K562 (cell line): Measurements from ENCODE around the gene CDKN1C. TPM values are rescaled to one million over a fixed set of nuclear protein-coding genes. Genes with fewer than 3 reads are reported as not detected.
A peak's percentile ranks its signal among the peaks of the same experiment; 100 is the strongest.

Experiments used
- BCL6 ChIP-seq: fragments of 250-450 bp; sonication (Bioruptor Pico); IDR thresholded peaks from 2 replicates; pipeline ENCODE4 v1.4.0; 2020
- BMI1 ChIP-seq: fragments of 150-350 bp; IDR thresholded peaks from 2 replicates; pipeline ENCODE4 v1.6.1; 2014; ENCODE audit warnings: low read length
- CCNT2 ChIP-seq: IDR thresholded peaks from 2 replicates; pipeline ENCODE4 v1.6.1; 2011; ENCODE audit warnings: borderline replicate concordance, low read depth, mild to moderate bottlenecking, moderate library complexity, mixed read lengths, low read length; ENCODE audit not compliant: insufficient read length; ENCODE audit errors: extremely low read depth
- DMBX1 ChIP-seq: fragments of 250-450 bp; sonication (Bioruptor Pico); IDR thresholded peaks from 2 replicates; pipeline ENCODE4 v1.8.0; 2022; ENCODE audit warnings: inconsistent platforms, mild to moderate bottlenecking, moderate library complexity, borderline replicate concordance
- FOXJ3 ChIP-seq: sonication (generic); formaldehyde crosslinking; IDR thresholded peaks from 2 replicates; pipeline ENCODE4 v1.4.0; 2020; ENCODE audit warnings: mild to moderate bottlenecking, missing genetic modification reagents
- ILF3 ChIP-seq: fragments of 450-650 bp; IDR thresholded peaks from 2 replicates; pipeline ENCODE4 v1.6.1; 2018; ENCODE audit warnings: antibody characterized with exemption, mild to moderate bottlenecking, moderate library complexity, borderline replicate concordance
- MAZ ChIP-seq, 2 experiments: fragments of 450-650 bp in 1 of 2; sonication (generic) in 1 of 2; formaldehyde crosslinking; IDR thresholded peaks in 1 of 2; conservative IDR thresholded peaks in 1 of 2; 2 replicates each; pipeline versions ENCODE4 v1.4.0 to v1.5.0; 2020; ENCODE audit warnings: mild to moderate bottlenecking in 1 of 2, missing genetic modification reagents in 1 of 2
- NR2C2 ChIP-seq, 2 experiments: fragments of 200-800 bp in 1 of 2; sonication (Bioruptor generic) in 1 of 2; sonication (generic) in 1 of 2; formaldehyde crosslinking in 1 of 2; IDR thresholded peaks; 2 replicates each; pipeline versions ENCODE4 v1.6.1 to v1.8.0; 2016 to 2022; ENCODE audit warnings: mild to moderate bottlenecking in 1 of 2, missing compliant biosample characterization in 1 of 2, missing genetic modification characterization in 1 of 2, missing genetic modification reagents in 1 of 2
- POLR2H ChIP-seq: IDR thresholded peaks from 2 replicates; pipeline ENCODE4 v1.6.1; 2016; ENCODE audit warnings: missing genetic modification characterization, low read depth, mild to moderate bottlenecking, control low read depth, missing compliant biosample characterization, moderate library complexity
- SAP30 ChIP-seq: fragments of 200-600 bp; sonication (generic); IDR thresholded peaks from 2 replicates; pipeline ENCODE4 v1.6.1; 2012; ENCODE audit warnings: borderline replicate concordance, low read depth, mild to moderate bottlenecking, moderate library complexity, low read length, control low read depth, inconsistent platforms; ENCODE audit not compliant: insufficient read depth, poor library complexity, severe bottlenecking
- SIX5 ChIP-seq, 2 experiments: IDR thresholded peaks; 2 replicates each; pipeline ENCODE4 v1.6.1; 2011; ENCODE audit warnings: low read length in 2 of 2, borderline replicate concordance in 1 of 2, low read depth in 1 of 2, mild to moderate bottlenecking in 1 of 2, moderate library complexity in 1 of 2; ENCODE audit not compliant: insufficient read depth in 1 of 2
- ZC3H4 ChIP-seq: sonication (generic); formaldehyde crosslinking; IDR thresholded peaks from 2 replicates; pipeline ENCODE4 v1.9.0; 2021; ENCODE audit warnings: missing genetic modification reagents, borderline replicate concordance
- ZNF12 ChIP-seq: sonication (generic); formaldehyde crosslinking; IDR thresholded peaks from 2 replicates; pipeline ENCODE4 v1.4.0; 2020; ENCODE audit warnings: mild to moderate bottlenecking, missing genetic modification reagents
- polyA plus RNA-seq, 8 experiments: library from polyadenylated mRNA; depleted of rRNA in 4 of 8; stranded (reverse) in 5 of 8; unstranded in 3 of 8; fragments of >200 nt; fragmentation: Nextera tagmentation in 2 of 8; fragmentation: Illumina TruSeq in 1 of 8; extraction: Ambion mirVana in 2 of 8; extraction: Trizol in 1 of 8; gene quantifications; 2 replicates each; pipeline versions ENCODE4 v1.2.1 to v1.2.3, GENCODE V29; 2011 to 2014; ENCODE audit warnings: inconsistent platforms in 1 of 8, missing spikeins in 1 of 8
- total RNA-seq, 7 experiments: library from RNA; depleted of rRNA in 6 of 7; stranded (reverse); fragments of >200 nt in 6 of 7; fragmentation: Illumina TruSeq in 2 of 7; extraction: Trizol in 2 of 7; gene quantifications; 2 replicates each; pipeline versions ENCODE4 v1.2.1 to v1.2.3, GENCODE V29; 2011 to 2021; ENCODE audit warnings: low replicate concordance in 1 of 7
- TF ChIP-seq, protein P1 (sequence below): sonication (generic); formaldehyde crosslinking; IDR thresholded peaks from 2 replicates; pipeline ENCODE4 v1.8.1; 2023; ENCODE audit warnings: mild to moderate bottlenecking, missing genetic modification reagents, moderate library complexity
- TF ChIP-seq, protein P2 (sequence below): sonication (generic); formaldehyde crosslinking; IDR thresholded peaks from 2 replicates; pipeline ENCODE4 v1.8.1; 2023; ENCODE audit warnings: mild to moderate bottlenecking, missing genetic modification reagents
- TF ChIP-seq, protein P3 (sequence below): fragments of 250-450 bp; sonication (Bioruptor Pico); IDR thresholded peaks from 2 replicates; pipeline ENCODE4 v1.4.0; 2020

Gene CDKN1C
- total and polyA plus RNA-seq, 9 of the 15 experiments (the other 6 are each of a cell fraction or from before 2014, with no cell fraction given): 2.8 to 21.1 (median 9.3) TPM

DNA sequence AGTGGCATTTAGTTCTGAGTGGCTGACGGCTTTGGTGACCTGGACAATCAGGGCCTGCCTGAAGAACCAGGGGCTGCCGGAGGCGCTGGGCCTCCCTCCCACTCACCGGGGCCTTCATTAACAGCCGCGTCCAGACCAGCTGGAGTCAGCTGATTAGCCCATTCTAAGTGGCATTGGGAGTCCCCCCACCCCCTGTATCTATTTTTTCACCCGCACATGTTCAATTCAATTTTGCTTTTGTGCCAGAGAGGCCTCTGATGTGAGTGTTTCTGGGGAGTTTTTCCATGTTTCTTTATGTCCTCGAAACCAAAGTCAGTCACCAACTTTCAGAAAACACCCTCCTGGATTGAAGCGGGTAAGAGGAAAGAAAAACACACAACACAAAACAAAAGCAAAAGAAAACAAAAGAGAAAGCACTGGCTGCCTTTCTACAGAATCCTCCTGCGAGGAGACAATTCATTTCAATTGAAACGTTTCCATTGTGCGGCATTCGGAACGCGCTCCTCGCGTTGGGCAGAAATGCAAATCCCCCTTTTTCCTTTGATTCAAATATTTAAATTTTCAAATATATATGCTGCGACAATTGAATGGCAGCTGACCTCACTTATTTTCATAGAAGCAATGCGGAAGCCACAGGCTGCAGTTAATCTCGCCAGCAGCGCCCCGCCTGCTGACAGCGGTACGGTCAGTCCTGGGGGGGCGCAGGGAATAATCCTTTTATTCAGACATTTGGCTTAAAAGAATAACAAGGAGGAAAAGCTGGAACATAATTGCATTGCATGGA lies 17.7 kb downstream of the CDKN1C start (continued):
- TF ChIP-seq ILF3 (no peak), NR2C2 (CRISPR knock-in tag; IDR thresholded peaks at IDR 0.05) (no peak), NR2C2 (tag; IDR thresholded peaks at IDR 0.05) (no peak), CCNT2 (no peak), BCL6 (CRISPR knock-in tag) (no peak), SIX5 (IDR thresholded peaks at IDR 0.05; ENCODE audit: borderline replicate concordance in 1 of 2, insufficient read depth in 1 of 2, low read depth in 1 of 2, low read length in 2 of 2) (no peak), BMI1 (no peak), ZC3H4 (CRISPR knock-in tag) (no peak), MAZ (CRISPR knock-in tag; conservative IDR thresholded peaks at IDR 0.05 in 1 of 2, IDR thresholded peaks at IDR 0.05 in 1 of 2) (no peak; a peak in 1 of 4 replicates), FOXJ3 (CRISPR knock-in tag) (no peak), DMBX1 (CRISPR knock-in tag) (peak; percentile 32; the same call in 1 of the 2 replicates), SAP30 (no peak), POLR2H (no peak), ZNF12 (no peak)
- TF ChIP-seq, protein P1, sequence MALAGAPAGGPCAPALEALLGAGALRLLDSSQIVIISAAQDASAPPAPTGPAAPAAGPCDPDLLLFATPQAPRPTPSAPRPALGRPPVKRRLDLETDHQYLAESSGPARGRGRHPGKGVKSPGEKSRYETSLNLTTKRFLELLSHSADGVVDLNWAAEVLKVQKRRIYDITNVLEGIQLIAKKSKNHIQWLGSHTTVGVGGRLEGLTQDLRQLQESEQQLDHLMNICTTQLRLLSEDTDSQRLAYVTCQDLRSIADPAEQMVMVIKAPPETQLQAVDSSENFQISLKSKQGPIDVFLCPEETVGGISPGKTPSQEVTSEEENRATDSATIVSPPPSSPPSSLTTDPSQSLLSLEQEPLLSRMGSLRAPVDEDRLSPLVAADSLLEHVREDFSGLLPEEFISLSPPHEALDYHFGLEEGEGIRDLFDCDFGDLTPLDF: no peak
- TF ChIP-seq, protein P2, sequence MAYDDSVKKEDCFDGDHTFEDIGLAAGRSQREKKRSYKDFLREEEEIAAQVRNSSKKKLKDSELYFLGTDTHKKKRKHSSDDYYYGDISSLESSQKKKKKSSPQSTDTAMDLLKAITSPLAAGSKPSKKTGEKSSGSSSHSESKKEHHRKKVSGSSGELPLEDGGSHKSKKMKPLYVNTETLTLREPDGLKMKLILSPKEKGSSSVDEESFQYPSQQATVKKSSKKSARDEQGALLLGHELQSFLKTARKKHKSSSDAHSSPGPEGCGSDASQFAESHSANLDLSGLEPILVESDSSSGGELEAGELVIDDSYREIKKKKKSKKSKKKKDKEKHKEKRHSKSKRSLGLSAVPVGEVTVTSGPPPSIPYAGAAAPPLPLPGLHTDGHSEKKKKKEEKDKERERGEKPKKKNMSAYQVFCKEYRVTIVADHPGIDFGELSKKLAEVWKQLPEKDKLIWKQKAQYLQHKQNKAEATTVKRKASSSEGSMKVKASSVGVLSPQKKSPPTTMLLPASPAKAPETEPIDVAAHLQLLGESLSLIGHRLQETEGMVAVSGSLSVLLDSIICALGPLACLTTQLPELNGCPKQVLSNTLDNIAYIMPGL: no peak
- TF ChIP-seq, protein P3, sequence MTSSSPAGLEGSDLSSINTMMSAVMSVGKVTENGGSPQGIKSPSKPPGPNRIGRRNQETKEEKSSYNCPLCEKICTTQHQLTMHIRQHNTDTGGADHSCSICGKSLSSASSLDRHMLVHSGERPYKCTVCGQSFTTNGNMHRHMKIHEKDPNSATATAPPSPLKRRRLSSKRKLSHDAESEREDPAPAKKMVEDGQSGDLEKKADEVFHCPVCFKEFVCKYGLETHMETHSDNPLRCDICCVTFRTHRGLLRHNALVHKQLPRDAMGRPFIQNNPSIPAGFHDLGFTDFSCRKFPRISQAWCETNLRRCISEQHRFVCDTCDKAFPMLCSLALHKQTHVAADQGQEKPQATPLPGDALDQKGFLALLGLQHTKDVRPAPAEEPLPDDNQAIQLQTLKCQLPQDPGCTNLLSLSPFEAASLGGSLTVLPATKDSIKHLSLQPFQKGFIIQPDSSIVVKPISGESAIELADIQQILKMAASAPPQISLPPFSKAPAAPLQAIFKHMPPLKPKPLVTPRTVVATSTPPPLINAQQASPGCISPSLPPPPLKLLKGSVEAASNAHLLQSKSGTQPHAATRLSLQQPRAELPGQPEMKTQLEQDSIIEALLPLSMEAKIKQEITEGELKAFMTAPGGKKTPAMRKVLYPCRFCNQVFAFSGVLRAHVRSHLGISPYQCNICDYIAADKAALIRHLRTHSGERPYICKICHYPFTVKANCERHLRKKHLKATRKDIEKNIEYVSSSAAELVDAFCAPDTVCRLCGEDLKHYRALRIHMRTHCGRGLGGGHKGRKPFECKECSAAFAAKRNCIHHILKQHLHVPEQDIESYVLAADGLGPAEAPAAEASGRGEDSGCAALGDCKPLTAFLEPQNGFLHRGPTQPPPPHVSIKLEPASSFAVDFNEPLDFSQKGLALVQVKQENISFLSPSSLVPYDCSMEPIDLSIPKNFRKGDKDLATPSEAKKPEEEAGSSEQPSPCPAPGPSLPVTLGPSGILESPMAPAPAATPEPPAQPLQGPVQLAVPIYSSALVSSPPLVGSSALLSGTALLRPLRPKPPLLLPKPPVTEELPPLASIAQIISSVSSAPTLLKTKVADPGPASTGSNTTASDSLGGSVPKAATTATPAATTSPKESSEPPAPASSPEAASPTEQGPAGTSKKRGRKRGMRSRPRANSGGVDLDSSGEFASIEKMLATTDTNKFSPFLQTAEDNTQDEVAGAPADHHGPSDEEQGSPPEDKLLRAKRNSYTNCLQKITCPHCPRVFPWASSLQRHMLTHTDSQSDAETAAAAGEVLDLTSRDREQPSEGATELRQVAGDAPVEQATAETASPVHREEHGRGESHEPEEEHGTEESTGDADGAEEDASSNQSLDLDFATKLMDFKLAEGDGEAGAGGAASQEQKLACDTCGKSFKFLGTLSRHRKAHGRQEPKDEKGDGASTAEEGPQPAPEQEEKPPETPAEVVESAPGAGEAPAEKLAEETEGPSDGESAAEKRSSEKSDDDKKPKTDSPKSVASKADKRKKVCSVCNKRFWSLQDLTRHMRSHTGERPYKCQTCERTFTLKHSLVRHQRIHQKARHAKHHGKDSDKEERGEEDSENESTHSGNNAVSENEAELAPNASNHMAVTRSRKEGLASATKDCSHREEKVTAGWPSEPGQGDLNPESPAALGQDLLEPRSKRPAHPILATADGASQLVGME (CRISPR knock-in tag): no peak
